Measurements from ENCODE around the gene TENT5C. TPM values are rescaled to one million over a fixed set of nuclear protein-coding genes. Genes with fewer than 3 reads are reported as not detected.
A peak's percentile ranks its signal among the peaks of the same experiment; 100 is the strongest.

Gene TENT5C
- total RNA-seq, 1 donor, result 69.2 TPM

GRCh38 chr1:117596023-117596720, 9.7 kb upstream of the TENT5C start:
- Histone ChIP-seq H3K27me3 (ENCODE audit: insufficient read depth, low read length) (no peaks in the 10 kb centered on the region), H3K4me3 (ENCODE audit: low read length) (no peak overlapping the region), H3K9me3 (ENCODE audit: low read depth, low read length) (no peaks in the 10 kb centered on the region), H3K4me1 (ENCODE audit: insufficient read depth, low read length) (no peaks in the 10 kb centered on the region)

GRCh38 chr1:117598489-117598888, 7.4 kb upstream of the TENT5C start:
- no peaks in the 10 kb centered on the region for H3K4me1 ChIP-seq (ENCODE audit: insufficient read depth, low read length)

GRCh38 chr1:117599286-117600221, 6.3 kb upstream of the TENT5C start:
- Histone ChIP-seq H3K4me3 (ENCODE audit: low read length) (no peak overlapping the region), H3K9me3 (ENCODE audit: low read depth, low read length) (no peaks in the 10 kb centered on the region), H3K27me3 (ENCODE audit: insufficient read depth, low read length) (peaks cover 7% of the 10 kb centered on the region), H3K4me1 (ENCODE audit: insufficient read depth, low read length) (peaks cover under 1% of the 10 kb centered on the region)

More at GRCh38 chr1:117598489-117598888, 7.4 kb upstream of the TENT5C start:
- H3K9me3 ChIP-seq (ENCODE audit: low read depth, low read length), result no peaks in the 10 kb centered on the region
- H3K4me3 ChIP-seq (ENCODE audit: low read length), result no peak overlapping the region
- H3K27me3 ChIP-seq (ENCODE audit: insufficient read depth, low read length), result no peaks in the 10 kb centered on the region

- Histone ChIP-seq H3K27me3 (ENCODE audit: insufficient read depth, low read length) (peaks cover 12% of the 10 kb centered on the region), H3K4me3 (ENCODE audit: low read length) (no peak overlapping the region), H3K4me1 (ENCODE audit: insufficient read depth, low read length) (peaks cover 9% of the 10 kb centered on the region), H3K9me3 (ENCODE audit: low read depth, low read length) (no peaks in the 10 kb centered on the region)
Observed at GRCh38 chr1:117600325-117600943, 5.4 kb upstream of the TENT5C start.

- Histone ChIP-seq H3K4me3 (ENCODE audit: low read length) (no peak overlapping the region), H3K4me1 (ENCODE audit: insufficient read depth, low read length) (peaks cover 9% of the 10 kb centered on the region), H3K9me3 (ENCODE audit: low read depth, low read length) (no peaks in the 10 kb centered on the region), H3K27me3 (ENCODE audit: insufficient read depth, low read length) (peaks cover 12% of the 10 kb centered on the region)
Observed at GRCh38 chr1:117600966-117601365, 4.9 kb upstream of the TENT5C start.

- Histone ChIP-seq H3K4me3 (ENCODE audit: low read length) (no peak overlapping the region), H3K9me3 (ENCODE audit: low read depth, low read length) (no peaks in the 10 kb centered on the region), H3K4me1 (ENCODE audit: insufficient read depth, low read length) (peaks cover 21% of the 10 kb centered on the region), H3K27me3 (ENCODE audit: insufficient read depth, low read length) (peaks cover 12% of the 10 kb centered on the region)
Observed at GRCh38 chr1:117602862-117603261, 3.0 kb upstream of the TENT5C start.

- Histone ChIP-seq H3K4me3 (ENCODE audit: low read length) (peak overlapping the region; percentile 73), H3K9me3 (ENCODE audit: low read depth, low read length) (no peaks in the 10 kb centered on the region), H3K27me3 (ENCODE audit: insufficient read depth, low read length) (peaks cover 12% of the 10 kb centered on the region), H3K4me1 (ENCODE audit: insufficient read depth, low read length) (peaks cover 42% of the 10 kb centered on the region)
Observed at GRCh38 chr1:117605164-117605773, 579 bp upstream of the TENT5C start.

- peaks cover 12% of the 10 kb centered on the region for H3K27me3 ChIP-seq (ENCODE audit: insufficient read depth, low read length)
- peak overlapping the region; percentile 73 for H3K4me3 ChIP-seq (ENCODE audit: low read length)
- H3K4me1 ChIP-seq (ENCODE audit: insufficient read depth, low read length), result peaks cover 53% of the 10 kb centered on the region
- H3K9me3 ChIP-seq (ENCODE audit: low read depth, low read length), result no peaks in the 10 kb centered on the region
Observed at GRCh38 chr1:117606649-117607430, 992 bp downstream of the TENT5C start.

GRCh38 chr1:117607471-117607870, 1.6 kb downstream of the TENT5C start:
- H3K4me3 ChIP-seq (ENCODE audit: low read length), result peak overlapping the region; percentile 73
- no peaks in the 10 kb centered on the region for H3K9me3 ChIP-seq (ENCODE audit: low read depth, low read length)
- H3K4me1 ChIP-seq (ENCODE audit: insufficient read depth, low read length), result peaks cover 59% of the 10 kb centered on the region
- H3K27me3 ChIP-seq (ENCODE audit: insufficient read depth, low read length), result peaks cover 12% of the 10 kb centered on the region

GRCh38 chr1:117608115-117608615, 2.3 kb downstream of the TENT5C start:
- Histone ChIP-seq H3K4me1 (ENCODE audit: insufficient read depth, low read length) (peaks cover 66% of the 10 kb centered on the region), H3K4me3 (ENCODE audit: low read length) (no peak overlapping the region), H3K9me3 (ENCODE audit: low read depth, low read length) (no peaks in the 10 kb centered on the region)

GRCh38 chr1:117608758-117609157, 2.9 kb downstream of the TENT5C start:
- peaks cover 71% of the 10 kb centered on the region for H3K4me1 ChIP-seq (ENCODE audit: insufficient read depth, low read length)
- no peak overlapping the region for H3K4me3 ChIP-seq (ENCODE audit: low read length)
- no peaks in the 10 kb centered on the region for H3K9me3 ChIP-seq (ENCODE audit: low read depth, low read length)
- H3K27me3 ChIP-seq (ENCODE audit: insufficient read depth, low read length), result peaks cover 12% of the 10 kb centered on the region

More at GRCh38 chr1:117608115-117608615, 2.3 kb downstream of the TENT5C start:
- peaks cover 12% of the 10 kb centered on the region for H3K27me3 ChIP-seq (ENCODE audit: insufficient read depth, low read length)

- Histone ChIP-seq H3K27me3 (ENCODE audit: insufficient read depth, low read length) (peaks cover 5% of the 10 kb centered on the region), H3K4me3 (ENCODE audit: low read length) (no peak overlapping the region), H3K4me1 (ENCODE audit: insufficient read depth, low read length) (peaks cover 79% of the 10 kb centered on the region), H3K9me3 (ENCODE audit: low read depth, low read length) (no peaks in the 10 kb centered on the region)
Observed at GRCh38 chr1:117609471-117609911, 3.6 kb downstream of the TENT5C start.

GRCh38 chr1:117610036-117610435, 4.2 kb downstream of the TENT5C start:
- Histone ChIP-seq H3K4me3 (ENCODE audit: low read length) (no peak overlapping the region), H3K4me1 (ENCODE audit: insufficient read depth, low read length) (peaks cover 79% of the 10 kb centered on the region), H3K27me3 (ENCODE audit: insufficient read depth, low read length) (no peaks in the 10 kb centered on the region), H3K9me3 (ENCODE audit: low read depth, low read length) (no peaks in the 10 kb centered on the region)

GRCh38 chr1:117611121-117611601, 5.3 kb downstream of the TENT5C start:
- H3K9me3 ChIP-seq (ENCODE audit: low read depth, low read length), result no peaks in the 10 kb centered on the region
- no peak overlapping the region for H3K4me3 ChIP-seq (ENCODE audit: low read length)
- H3K4me1 ChIP-seq (ENCODE audit: insufficient read depth, low read length), result peaks cover 86% of the 10 kb centered on the region
- no peaks in the 10 kb centered on the region for H3K27me3 ChIP-seq (ENCODE audit: insufficient read depth, low read length)

Data from mononuclear cell (primary cell).